ENCODE data around the gene SELP.
A peak's percentile ranks its signal among the peaks of the same experiment; 100 is the strongest.

GRCh38 chr1:169601096-169601881 is 28.6 kb downstream of the SELP start:
- TF ChIP-seq CTCF (optimal IDR thresholded peaks at IDR 0.05 in 1 of 3, IDR thresholded peaks at IDR 0.05 in 1 of 3, conservative IDR thresholded peaks at IDR 0.05 in 1 of 3; ENCODE audit: extremely low read depth in 1 of 3, insufficient read depth in 2 of 3, low read length in 3 of 3) = peak in 1 of 3 experiments; percentile 22
- TF ChIP-seq EZH2 (IDR thresholded peaks at IDR 0.05; ENCODE audit: low read length) = no peak
